PFSK-1 (cell line): ENCODE measurements around the gene CRYZL1.

ENCODE experiments used
- FOXP2 ChIP-seq: optimal IDR thresholded peaks from 2 replicates; pipeline ENCODE3; 2011; ENCODE audit warnings: borderline replicate concordance, control low read depth, inconsistent platforms; ENCODE audit not compliant: insufficient read depth; ENCODE audit errors: extremely low read length, extremely low read depth
- POLR2AphosphoS5 ChIP-seq: IDR thresholded peaks from 2 replicates; pipeline ENCODE4 v1.6.1; 2012; ENCODE audit warnings: low read depth, mild to moderate bottlenecking, control low read depth, low read length, moderate library complexity
- REST ChIP-seq, 2 experiments: IDR thresholded peaks; 2 replicates each; pipeline versions ENCODE4 v1.6.1 to v1.8.0; 2011 to 2012; ENCODE audit warnings: low read depth in 2 of 2, low read length in 2 of 2, control low read depth in 1 of 2, inconsistent platforms in 1 of 2, mild to moderate bottlenecking in 1 of 2, moderate library complexity in 1 of 2; ENCODE audit not compliant: insufficient read depth in 1 of 2
- SIN3A ChIP-seq: IDR thresholded peaks from 2 replicates; pipeline ENCODE4 v1.6.1; 2012; ENCODE audit warnings: mild to moderate bottlenecking, low read length, moderate library complexity, borderline replicate concordance; ENCODE audit not compliant: insufficient read depth
- TAF1 ChIP-seq: IDR thresholded peaks from 2 replicates; pipeline ENCODE4 v1.6.1; 2012; ENCODE audit warnings: low read length, control low read depth, borderline replicate concordance; ENCODE audit not compliant: insufficient read depth

Gene CRYZL1

GRCh38 chr21:33644383-33645074 is 3.0 kb upstream of the CRYZL1 start:
- no peak for TF ChIP-seq FOXP2
- TF ChIP-seq REST (IDR thresholded peaks at IDR 0.05; ENCODE audit: insufficient read depth in 1 of 2, low read depth in 2 of 2, low read length in 2 of 2) = no peak

GRCh38 chr21:33643658-33644311 is 2.2 kb upstream of the CRYZL1 start:
- no peak for TF ChIP-seq SIN3A
- TF ChIP-seq POLR2AphosphoS5 = no peak
- TF ChIP-seq FOXP2 = no peak
- TF ChIP-seq TAF1 = no peak
- no peak for TF ChIP-seq REST (IDR thresholded peaks at IDR 0.05; ENCODE audit: insufficient read depth in 1 of 2, low read depth in 2 of 2, low read length in 2 of 2)

GRCh38 chr21:33642896-33643657 is 1.5 kb upstream of the CRYZL1 start:
- TF ChIP-seq FOXP2 = no peak
- no peak for TF ChIP-seq SIN3A
- no peak for TF ChIP-seq REST (IDR thresholded peaks at IDR 0.05; ENCODE audit: insufficient read depth in 1 of 2, low read depth in 2 of 2, low read length in 2 of 2)
- no peak for TF ChIP-seq TAF1
- TF ChIP-seq POLR2AphosphoS5 = no peak

GRCh38 chr21:33642027-33642895 is 720 bp upstream of the CRYZL1 start, which contains the start of gene ITSN1:
Gene ITSN1 (plus strand): TSS chr21:33642501. CDS start chr21:33718829, 76,328 bp downstream.
- TF ChIP-seq REST (IDR thresholded peaks at IDR 0.05; ENCODE audit: insufficient read depth in 1 of 2, low read depth in 2 of 2, low read length in 2 of 2) (peak; percentile 46 to 58; a peak in 2 of 4 replicates), FOXP2 (peak; percentile 65), POLR2AphosphoS5 (peak; percentile 82), TAF1 (peak; percentile 95), SIN3A (0 out of 2 replicates have a peak, but pooled peaks have one; percentile 41)
